ENCODE measurements around the gene GNMT.

Gene GNMT

DNA sequence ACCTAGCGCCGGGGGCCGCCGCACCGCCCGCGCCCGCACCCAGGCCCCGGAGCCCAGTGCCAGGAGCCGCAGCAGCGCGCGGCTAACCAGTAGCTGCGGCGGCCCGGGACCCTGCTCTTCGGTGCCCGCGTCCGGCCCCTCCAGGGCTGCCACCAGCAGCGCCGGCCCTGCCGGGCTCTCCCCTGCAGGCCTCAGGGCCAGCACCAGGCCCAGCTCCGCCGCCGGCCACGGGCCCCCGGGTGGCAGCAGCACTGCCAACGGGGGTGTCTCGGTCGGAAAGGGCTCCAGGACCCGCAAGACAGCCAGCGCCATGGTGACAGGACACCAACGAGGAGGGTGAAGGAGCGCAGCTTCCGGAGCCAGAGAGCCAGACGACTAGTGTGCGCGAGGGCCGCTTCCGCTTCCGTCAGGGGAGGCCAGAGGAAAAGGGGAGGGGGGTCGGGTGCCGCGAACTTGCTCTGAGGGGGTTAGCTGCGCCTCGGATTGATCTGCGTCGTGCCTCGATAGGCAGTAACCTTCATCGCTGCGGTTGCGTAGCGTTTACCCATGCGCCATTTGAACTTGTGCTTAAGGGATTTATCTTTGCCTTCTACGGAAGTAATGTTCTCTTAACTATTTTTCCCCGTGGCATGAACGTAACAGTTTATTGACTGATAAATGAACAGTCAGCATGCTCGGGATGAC, 18.4 kb downstream of the GNMT start, which contains the start of gene PEX6:
Gene PEX6, minus strand, starts transcription at position 343 of the 684 bp plus-strand sequence. Its CDS starts 31 bp downstream, at position 312.
- no peak for TF ChIP-seq GATA3 (IDR thresholded peaks at IDR 0.05; ENCODE audit: low read depth, low read length)
- no peak for TF ChIP-seq GATA2 (IDR thresholded peaks at IDR 0.05; ENCODE audit: low read depth, low read length)

DNA sequence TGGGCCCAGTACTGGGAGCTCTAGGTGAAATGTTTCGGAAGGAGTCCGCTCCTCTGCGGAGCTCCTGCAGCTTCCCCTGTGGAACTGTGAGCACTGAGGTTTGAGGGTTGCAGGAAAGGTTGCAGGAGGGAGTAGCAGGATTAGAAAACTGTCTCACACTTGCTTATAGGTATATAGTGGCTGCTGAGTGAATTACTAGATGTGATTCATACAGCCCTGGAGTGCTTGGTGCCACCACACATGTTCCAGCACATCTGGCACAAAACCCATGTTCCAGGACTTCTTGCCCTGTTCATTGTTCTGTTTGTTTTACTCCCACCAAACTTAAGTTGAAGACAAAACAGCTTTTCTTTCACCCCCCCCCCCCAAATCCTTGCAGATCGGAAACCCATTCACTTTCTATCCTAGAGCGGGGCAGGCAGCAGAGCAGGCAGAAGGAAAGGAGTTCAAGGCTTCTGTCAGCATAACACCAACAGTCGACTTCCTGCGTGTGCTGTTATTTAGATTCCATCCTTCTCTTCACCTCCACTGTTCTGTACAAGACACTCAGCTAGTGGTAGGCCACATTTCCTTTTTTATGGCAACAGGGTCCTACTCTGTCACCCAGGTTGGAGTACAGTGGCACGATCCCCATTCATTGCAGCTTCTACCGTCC, 19.1 kb downstream of the GNMT start:
- TF ChIP-seq GATA3 (IDR thresholded peaks at IDR 0.05; ENCODE audit: low read depth, low read length): no peak
- TF ChIP-seq GATA2 (IDR thresholded peaks at IDR 0.05; ENCODE audit: low read depth, low read length): no peak

DNA sequence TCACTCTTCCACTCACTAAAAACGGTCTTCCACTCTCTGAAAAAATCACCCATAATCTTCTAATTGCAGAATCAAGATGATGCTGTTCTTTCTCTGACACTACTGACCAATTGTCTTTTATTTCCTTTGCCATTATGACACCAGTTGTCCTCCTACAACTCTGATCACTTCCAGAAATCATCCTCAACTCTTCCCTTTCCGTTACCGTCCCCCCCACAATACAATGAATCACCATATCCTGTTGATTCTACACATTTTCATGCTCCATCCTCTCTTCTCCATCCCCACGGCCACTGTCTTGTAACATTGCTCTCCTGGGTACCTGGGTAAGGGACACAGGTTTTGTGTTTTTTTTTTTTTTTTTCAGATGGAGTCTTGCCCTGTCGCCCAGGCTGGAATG, 21.3 kb downstream of the GNMT start:
- TF ChIP-seq GATA2 (IDR thresholded peaks at IDR 0.05; ENCODE audit: low read depth, low read length) (no peak), GATA3 (IDR thresholded peaks at IDR 0.05; ENCODE audit: low read depth, low read length) (no peak)

DNA sequence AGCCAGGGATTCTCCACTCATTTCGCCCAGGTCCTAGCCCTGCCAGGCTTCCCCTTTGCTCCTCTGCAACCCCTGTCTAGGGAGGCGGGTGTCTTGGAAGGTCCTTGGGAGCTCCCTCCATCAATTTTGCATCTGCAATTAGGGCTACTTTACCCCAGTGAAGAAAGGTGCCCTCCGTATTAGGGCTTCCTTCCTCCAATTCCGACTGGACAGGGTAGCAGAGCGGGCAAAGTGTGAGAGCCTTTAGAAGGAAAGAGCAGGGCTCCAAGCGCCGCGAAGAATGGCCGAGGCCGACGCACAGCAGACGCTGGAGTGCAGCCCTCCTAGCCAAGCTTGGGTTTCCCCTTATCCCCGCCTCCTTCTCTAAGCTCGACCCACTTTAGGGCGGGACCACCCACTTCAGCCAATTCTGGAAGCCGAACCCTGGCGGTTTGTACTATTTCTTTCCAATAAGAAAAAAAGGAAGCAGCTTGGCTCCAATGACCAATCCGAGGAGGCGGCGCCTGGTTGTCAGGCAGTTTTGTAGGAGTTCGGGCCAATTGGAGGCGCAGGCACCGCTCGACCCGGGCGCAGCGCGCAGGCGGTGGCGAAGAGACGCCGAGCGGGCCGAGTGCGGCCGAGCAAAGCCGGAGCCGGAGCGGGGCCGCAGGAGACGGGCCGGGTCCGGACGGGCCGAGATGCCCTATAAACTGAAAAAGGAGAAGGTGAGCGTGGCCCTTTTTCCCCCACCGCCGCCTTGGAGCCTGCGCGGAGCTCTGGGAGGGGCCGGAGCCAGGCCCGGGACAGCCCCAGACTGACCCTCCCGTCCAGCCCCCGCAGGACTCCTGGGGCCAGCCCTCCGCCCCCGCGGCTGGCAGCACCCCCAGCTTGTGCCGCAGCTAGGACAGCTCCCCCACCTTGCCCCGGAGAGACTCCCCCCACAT, 23.7 kb downstream of the GNMT start, which contains the start of gene PPP2R5D:
Gene PPP2R5D, plus strand, starts transcription at position 570 of the 923 bp plus-strand sequence. Its CDS starts 108 bp downstream, at position 678.
- TF ChIP-seq GATA2 (IDR thresholded peaks at IDR 0.05; ENCODE audit: low read depth, low read length) (no peak), GATA3 (IDR thresholded peaks at IDR 0.05; ENCODE audit: low read depth, low read length) (no peak)

DNA sequence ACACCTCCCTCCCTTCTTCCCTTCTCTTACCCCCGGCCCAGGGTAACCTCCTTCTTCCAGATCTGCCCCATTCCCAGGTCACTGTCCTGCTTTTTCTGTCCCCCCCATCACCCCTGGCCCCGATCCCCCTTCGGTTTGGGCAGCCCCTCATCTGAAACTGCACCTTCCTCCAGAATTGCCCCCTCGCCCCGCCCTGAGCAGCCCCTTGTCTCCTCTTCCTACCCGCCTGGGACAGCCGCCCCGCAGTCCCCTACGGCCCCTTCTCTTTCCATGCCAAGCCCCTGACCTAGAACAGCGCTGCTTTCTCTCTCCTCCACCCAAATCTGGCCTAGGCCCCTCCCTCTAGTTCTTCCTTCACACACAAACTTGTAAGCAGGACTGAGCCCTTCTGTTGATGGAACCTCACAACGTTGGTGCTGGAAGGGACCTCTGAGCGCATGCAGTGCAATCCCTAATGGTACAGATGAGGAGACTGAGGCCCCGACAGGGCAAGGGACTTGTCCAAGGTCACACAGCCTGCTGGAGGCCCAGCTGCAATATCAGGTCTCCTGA, 24.4 kb downstream of the GNMT start:
- no peak for TF ChIP-seq GATA2 (IDR thresholded peaks at IDR 0.05; ENCODE audit: low read depth, low read length)
- no peak for TF ChIP-seq GATA3 (IDR thresholded peaks at IDR 0.05; ENCODE audit: low read depth, low read length)

DNA sequence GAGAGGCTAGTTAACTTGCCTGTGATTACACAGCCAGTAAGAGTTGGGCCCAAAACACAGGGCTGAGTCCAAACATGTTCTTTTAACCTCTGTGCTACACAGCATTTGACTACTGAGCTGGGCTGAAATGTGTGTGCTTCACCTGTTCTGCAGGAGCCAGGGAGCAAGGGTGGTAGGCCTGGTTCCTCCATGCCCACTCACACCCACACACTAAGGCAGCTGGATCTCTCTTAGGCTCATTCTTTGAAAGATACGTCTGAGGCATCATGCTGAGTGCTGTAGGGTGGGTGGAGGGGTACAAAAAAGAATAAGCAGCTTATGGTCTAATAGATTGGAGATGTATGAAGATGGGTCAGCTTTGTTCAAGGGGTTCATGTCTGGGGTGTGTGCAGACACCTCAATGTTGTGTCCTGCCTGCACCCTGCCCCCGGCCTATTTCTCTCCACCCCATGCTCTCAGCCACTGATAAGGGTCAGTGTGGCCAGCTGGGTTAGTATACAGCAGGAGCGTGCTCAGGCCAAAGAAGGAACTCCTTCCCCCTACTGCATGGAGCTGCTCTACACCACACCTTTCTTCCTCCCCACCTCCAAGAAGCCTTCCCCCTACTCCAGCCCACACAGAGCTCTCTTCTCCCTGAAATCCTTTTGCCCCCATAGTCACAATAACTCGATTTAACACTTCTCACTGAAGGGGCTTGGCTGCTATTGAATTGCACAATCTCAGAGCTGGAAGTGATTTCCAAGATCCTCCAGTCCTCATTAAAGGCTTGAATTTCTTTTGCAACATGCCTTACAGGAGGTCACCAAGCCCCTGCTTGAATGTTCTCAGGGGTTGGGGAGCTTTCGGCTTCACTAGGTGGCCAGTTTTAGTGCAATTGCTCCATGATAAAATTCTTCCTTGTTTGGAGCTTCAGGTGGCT, 27.2 kb downstream of the GNMT start:
- TF ChIP-seq GATA2 (IDR thresholded peaks at IDR 0.05; ENCODE audit: low read depth, low read length) (no peak), GATA3 (IDR thresholded peaks at IDR 0.05; ENCODE audit: low read depth, low read length) (no peak)

DNA sequence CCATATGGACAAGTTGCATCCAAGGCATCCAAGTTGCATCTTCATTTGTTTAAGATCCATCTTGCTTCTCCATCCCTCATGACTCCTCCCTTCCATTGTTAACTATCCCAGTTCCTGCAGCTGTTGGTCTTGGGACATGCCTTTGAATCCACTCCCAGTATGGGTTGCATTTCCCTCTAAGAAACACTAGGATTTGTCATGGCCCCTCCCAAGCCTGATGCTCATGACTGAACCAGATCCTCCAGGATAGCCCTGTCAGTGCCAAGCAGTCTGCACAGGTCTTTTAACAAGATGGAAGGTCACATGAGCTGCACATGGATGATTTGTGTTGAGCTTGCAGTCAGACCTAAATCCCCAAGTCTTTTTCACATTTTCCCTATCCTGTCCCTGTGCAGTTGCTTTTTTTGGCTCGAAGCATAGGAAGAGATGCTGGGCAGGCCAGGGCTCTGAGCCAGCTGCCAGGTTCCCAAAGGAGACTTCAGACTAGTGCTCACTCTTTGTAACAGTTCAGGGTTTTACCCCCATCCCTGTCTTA, 28.0 kb downstream of the GNMT start:
- TF ChIP-seq GATA2 (IDR thresholded peaks at IDR 0.05; ENCODE audit: low read depth, low read length) (no peak), GATA3 (IDR thresholded peaks at IDR 0.05; ENCODE audit: low read depth, low read length) (no peak)

DNA sequence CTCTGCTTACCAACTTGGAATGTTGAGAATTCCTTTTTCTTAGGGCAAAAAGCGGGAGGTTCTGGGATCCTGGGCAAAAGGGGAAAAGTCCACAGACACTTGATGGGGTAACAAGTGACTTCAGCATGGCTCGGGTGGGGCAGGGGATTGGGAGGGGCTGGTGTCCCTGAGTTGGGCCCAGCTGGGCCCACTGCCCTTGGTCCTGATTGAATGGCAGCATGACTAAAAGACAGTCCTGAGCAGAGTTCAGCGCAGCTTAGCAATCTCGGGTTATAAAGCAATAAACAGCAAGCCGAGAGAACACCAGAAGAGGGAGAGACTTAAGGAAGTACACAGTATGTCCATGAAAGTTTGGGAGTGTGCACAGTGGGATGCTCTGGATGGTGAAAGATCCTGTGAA, 29.4 kb downstream of the GNMT start:
- TF ChIP-seq GATA3 (IDR thresholded peaks at IDR 0.05; ENCODE audit: low read depth, low read length) (no peak), GATA2 (IDR thresholded peaks at IDR 0.05; ENCODE audit: low read depth, low read length) (no peak)

DNA sequence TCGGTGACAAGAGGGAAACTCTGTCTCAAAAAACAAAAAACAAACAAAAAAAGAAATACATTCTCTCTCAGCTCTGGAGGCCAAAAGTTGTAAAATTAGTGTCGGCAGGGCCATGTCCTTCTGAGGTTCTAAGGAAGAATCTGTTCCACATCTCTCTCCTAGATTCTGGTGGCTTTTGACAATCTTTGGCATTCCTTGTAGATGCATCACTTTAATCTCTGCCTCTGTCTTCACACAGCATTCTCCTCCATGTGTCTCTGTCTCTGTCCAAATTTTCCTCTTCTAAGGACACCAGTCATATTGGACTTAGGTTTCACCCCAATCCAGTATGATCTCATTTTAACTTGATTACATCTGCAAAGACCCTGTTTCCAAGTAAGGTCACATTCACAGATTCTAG, 32.9 kb downstream of the GNMT start:
- TF ChIP-seq GATA2 (IDR thresholded peaks at IDR 0.05; ENCODE audit: low read depth, low read length) (no peak), GATA3 (IDR thresholded peaks at IDR 0.05; ENCODE audit: low read depth, low read length) (no peak)

DNA sequence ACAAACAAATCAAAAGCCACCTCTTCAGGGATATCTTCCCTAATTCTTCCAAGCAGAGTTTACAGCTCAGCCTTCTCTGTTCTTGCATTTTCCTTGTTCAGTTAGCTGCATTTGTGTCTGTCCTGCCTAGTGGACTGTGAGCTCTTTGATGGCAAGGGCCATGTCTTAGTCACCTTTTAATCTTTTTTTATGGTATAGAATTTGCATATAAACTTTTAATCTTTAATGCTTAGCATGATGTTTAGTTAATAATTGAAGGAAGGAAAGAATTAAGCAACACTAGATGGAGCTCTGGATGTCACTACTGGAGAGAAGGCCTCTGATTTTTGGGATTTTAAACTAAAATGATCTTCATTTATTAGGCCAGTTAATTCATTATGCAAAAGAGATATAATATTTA, 36.0 kb downstream of the GNMT start:
- TF ChIP-seq GATA2 (IDR thresholded peaks at IDR 0.05; ENCODE audit: low read depth, low read length): no peak
- TF ChIP-seq GATA3 (IDR thresholded peaks at IDR 0.05; ENCODE audit: low read depth, low read length): no peak

DNA sequence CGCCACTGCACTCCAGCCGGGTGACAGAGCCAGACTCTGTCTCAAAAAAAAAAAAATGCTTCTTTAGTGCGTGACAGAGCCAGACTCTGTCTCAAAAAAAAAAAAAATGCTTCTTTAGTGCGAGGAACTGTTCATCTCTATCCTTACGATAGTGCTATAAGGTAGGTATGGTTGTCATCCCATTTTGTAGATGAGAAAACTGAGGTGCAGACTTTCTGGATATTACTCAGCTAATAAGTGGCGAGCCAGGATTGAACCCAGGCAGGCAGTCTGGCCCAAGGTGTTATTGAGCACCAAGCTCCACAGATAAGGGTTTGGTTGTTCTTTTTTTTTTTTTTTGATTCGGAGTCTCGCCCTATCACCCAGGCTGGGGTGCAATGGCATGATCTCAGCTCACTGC, 41.3 kb downstream of the GNMT start:
- TF ChIP-seq GATA3 (IDR thresholded peaks at IDR 0.05; ENCODE audit: low read depth, low read length): no peak
- TF ChIP-seq GATA2 (IDR thresholded peaks at IDR 0.05; ENCODE audit: low read depth, low read length): no peak

DNA sequence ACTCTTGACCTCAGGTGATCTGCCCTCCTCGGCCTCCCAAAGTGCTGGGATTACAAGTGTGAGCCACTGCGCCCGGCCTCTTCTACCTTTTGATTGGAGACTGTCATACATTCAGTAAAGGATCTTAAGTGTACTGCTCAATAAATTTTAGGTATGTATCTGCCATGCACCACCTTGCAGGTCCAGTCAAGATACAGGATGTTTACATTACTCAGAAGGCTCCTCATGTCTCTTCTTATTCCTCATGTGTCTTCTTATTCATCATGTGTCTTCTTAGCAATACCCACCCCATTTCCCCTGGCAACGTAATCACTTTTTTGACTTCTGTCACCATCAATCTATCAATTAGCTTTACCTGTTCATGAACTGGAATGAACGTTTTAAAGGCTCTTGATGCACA, 45.3 kb downstream of the GNMT start:
- TF ChIP-seq GATA2 (IDR thresholded peaks at IDR 0.05; ENCODE audit: low read depth, low read length): no peak
- no peak for TF ChIP-seq GATA3 (IDR thresholded peaks at IDR 0.05; ENCODE audit: low read depth, low read length)

DNA sequence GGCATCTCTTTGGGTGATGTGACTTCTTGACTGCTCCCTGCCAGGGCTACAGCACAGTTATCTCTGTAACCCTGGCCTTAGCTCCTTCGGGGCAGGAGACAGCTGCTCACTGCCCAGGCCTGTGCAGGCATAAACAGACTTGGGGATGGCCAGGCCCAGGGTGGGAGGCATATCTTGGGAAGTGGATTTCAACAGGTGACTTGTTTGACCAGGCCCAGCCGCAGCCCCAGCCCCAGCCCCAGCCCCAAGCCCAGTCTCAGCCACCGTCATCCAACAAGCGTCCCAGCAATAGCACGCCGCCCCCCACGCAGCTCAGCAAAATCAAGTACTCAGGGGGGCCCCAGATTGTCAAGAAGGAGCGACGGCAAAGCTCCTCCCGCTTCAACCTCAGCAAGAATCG, 45.7 kb downstream of the GNMT start:
- no peak for TF ChIP-seq GATA2 (IDR thresholded peaks at IDR 0.05; ENCODE audit: low read depth, low read length)
- TF ChIP-seq GATA3 (IDR thresholded peaks at IDR 0.05; ENCODE audit: low read depth, low read length): no peak

All from SH-SY5Y (cell line).